Chondrocyte (in vitro differentiated cells): Measurements from ENCODE around the gene DNAH9. TPM values are rescaled to one million over a fixed set of nuclear protein-coding genes. Genes with fewer than 3 reads are reported as not detected.

Source experiments
- DNase-seq: peaks from one replicate; pipeline ENCODE4 v3.0.0; 2021; ENCODE audit warnings: mixed read lengths, low spot score
- H3K27ac Mint-ChIP-seq: one replicate; pipeline ENCODE4 v1.8.0; 2021; ENCODE audit warnings: mild to moderate bottlenecking, moderate library complexity, mixed read lengths; ENCODE audit not compliant: unreplicated experiment
- H3K27me3 Mint-ChIP-seq: 2 replicates; pipeline ENCODE4 v1.8.0; 2021; ENCODE audit warnings: low read depth, mixed read lengths
- H3K36me3 Mint-ChIP-seq: 2 replicates; pipeline ENCODE4 v1.8.0; 2021; ENCODE audit warnings: low read depth, mixed read lengths
- H3K4me1 Mint-ChIP-seq: 2 replicates; pipeline ENCODE4 v1.8.0; 2021; ENCODE audit warnings: low read depth, mild to moderate bottlenecking, mixed read lengths
- H3K4me3 Mint-ChIP-seq: one replicate; pipeline ENCODE4 v1.8.0; 2021; ENCODE audit warnings: mild to moderate bottlenecking, moderate library complexity, mixed read lengths; ENCODE audit not compliant: unreplicated experiment
- H3K9me3 Mint-ChIP-seq: 2 replicates; pipeline ENCODE4 v1.8.0; 2021; ENCODE audit warnings: low read depth, mixed read lengths
- total RNA-seq: library from RNA; stranded (reverse); gene quantifications from 3 replicates; pipeline ENCODE4 v1.2.1, GENCODE V29; 2021
- TF ChIP-seq, protein P1 (sequence below): fragments of 200-600 bp; sonication (generic); IDR thresholded peaks from 2 replicates; pipeline ENCODE4 v1.5.0; 2021; ENCODE audit warnings: antibody characterized with exemption, mild to moderate bottlenecking, moderate library complexity

The DNAH9 gene
- total RNA-seq, 1 donor from 2014 or later: 0.37 TPM

DNA sequence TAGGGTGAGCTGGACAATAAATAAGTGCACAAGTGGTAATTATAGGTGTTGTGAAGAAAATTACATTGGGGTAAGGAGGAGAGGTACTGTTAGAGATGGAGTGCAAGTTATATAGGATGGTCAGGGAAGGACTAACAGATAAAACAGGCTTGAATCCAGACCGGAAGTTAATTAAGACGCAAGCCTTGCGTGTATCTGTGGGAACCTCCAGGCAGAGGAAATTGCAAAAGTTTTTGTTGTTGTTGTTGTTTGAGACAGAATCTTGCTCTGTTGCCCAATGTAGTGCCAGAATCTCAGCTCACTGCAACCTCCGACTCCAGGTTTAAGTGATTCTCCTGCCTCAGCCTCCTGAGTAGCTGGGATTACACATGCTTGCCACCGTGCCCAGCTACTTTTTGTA lies 401.4 kb downstream of the DNAH9 start:
- H3K9me3 Mint-ChIP-seq: no peaks in the 10 kb centered on the region
- no peak for DNase-seq
- peaks cover 22% of the 10 kb centered on the region for H3K4me1 Mint-ChIP-seq
- H3K36me3 Mint-ChIP-seq: no peaks in the 10 kb centered on the region
- no peaks in the 10 kb centered on the region for H3K27me3 Mint-ChIP-seq
- H3K4me3 Mint-ChIP-seq: no peak overlapping the region
- TF ChIP-seq, protein P1, sequence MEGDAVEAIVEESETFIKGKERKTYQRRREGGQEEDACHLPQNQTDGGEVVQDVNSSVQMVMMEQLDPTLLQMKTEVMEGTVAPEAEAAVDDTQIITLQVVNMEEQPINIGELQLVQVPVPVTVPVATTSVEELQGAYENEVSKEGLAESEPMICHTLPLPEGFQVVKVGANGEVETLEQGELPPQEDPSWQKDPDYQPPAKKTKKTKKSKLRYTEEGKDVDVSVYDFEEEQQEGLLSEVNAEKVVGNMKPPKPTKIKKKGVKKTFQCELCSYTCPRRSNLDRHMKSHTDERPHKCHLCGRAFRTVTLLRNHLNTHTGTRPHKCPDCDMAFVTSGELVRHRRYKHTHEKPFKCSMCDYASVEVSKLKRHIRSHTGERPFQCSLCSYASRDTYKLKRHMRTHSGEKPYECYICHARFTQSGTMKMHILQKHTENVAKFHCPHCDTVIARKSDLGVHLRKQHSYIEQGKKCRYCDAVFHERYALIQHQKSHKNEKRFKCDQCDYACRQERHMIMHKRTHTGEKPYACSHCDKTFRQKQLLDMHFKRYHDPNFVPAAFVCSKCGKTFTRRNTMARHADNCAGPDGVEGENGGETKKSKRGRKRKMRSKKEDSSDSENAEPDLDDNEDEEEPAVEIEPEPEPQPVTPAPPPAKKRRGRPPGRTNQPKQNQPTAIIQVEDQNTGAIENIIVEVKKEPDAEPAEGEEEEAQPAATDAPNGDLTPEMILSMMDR: no peak
- no peak overlapping the region for H3K27ac Mint-ChIP-seq

DNA sequence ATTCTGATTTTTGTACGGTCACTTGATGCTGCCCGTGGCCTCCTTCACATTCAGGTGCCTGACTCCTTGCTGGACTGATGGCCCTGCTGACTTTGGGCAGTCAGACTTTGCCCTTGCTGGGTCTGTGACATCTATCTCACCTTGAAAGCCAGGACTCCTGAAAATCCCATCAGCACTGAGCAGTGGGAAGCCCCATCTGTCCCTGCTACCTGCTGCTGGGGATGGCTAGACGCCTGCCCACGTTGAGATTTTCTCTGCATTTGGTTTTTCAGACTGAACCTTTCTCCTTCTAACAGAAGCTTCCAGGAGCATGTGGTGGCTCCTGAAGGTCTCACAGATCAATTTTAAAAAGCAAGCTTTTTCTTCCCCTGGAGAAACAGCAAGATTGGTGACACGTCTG lies 409.2 kb downstream of the DNAH9 start:
- no peak overlapping the region for H3K4me3 Mint-ChIP-seq
- H3K27me3 Mint-ChIP-seq: no peaks in the 10 kb centered on the region
- peaks cover 11% of the 10 kb centered on the region for H3K4me1 Mint-ChIP-seq
- DNase-seq: no peak
- no peaks in the 10 kb centered on the region for H3K36me3 Mint-ChIP-seq
- H3K9me3 Mint-ChIP-seq: no peaks in the 10 kb centered on the region
- H3K27ac Mint-ChIP-seq: no peak overlapping the region
- TF ChIP-seq, protein P1: no peak
